ENCODE results near the gene ATAD1. TPM values are rescaled to one million over a fixed set of nuclear protein-coding genes. Genes with fewer than 3 reads are reported as not detected.
"Not testable (repeated sequence)": the region's sequence is repeated elsewhere in the genome, so short reads cannot be mapped to it uniquely, and the experiment has no call there.

Gene ATAD1, protein sequence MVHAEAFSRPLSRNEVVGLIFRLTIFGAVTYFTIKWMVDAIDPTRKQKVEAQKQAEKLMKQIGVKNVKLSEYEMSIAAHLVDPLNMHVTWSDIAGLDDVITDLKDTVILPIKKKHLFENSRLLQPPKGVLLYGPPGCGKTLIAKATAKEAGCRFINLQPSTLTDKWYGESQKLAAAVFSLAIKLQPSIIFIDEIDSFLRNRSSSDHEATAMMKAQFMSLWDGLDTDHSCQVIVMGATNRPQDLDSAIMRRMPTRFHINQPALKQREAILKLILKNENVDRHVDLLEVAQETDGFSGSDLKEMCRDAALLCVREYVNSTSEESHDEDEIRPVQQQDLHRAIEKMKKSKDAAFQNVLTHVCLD
- 10 to 100 TPM; 10.5 to 17.2 (median 11.1) TPM for polyA plus RNA-seq

DNA sequence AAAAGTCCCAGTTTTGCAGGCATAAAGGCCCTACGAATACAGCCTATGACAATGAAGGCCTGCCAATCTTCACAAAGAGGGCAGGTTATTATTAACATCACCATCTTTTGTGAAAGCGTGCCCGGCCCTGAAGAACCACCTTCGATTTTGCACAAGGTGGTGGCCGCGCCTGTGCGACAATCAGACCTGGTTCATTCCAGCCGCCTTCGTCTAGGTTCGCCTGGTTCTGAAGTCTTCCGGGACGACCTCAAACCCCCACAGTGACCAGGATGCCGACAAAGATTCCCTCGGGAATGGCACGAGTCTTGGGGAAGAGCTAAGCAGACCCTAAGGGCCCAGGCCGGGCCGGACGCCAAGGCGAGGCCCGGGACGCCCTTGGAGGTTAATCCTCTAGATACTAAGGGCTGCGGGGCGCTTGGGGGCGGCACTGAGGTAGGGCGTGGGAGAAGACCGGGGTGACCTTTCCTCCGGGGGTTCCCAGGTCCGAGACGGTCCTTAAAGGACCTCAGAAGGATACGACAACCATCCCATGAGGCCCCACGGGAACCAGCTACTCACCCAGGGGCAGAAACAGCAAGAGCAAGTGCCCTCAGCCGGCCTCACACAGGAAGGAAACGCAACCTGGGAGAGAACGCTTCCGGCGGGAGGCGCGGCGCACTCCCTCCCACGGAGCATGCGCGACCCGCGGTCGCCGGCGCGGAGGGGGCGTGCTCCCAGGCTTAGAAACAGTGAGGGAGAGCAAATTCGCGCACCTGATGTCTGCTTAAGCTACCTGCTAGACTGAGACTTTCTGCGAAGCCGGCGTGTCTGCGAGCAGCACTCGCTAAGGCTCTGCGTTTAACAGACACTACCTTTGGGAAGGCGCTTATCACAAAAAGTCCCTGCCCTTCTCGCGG lies at the start of gene ATAD1:
ATAD1 (minus strand) TSS at position 618 of the 896 bp plus-strand sequence. CDS start 3,627 bp downstream, outside the sequence.
- WGBS, 3 donors, result 0% methylated on average over 60 of the region's 60 CpGs

DNA sequence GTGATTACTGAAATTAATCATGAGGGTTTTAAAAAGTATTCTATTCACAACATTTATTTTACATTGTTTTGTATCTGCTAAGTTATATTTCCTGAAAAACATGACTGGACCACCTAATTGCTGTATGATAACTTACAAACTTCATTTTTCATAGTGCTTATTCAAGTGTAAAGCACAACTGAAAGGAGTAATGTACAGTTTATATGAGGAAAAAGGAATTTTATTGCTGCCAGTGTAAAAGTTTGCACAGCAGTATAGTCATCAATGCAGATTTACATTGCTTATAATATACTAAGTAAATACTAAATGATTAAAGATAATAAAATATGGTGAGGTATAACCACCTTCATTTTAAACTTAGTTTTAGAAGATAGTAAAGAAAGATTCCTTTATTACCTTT lies 49.4 kb upstream of the ATAD1 start:
- H3K27ac ChIP-seq (ENCODE audit: low read depth, low read length), result no peak overlapping the region

More for the DNA sequence above, at the start of gene ATAD1:
- H3K27ac ChIP-seq (ENCODE audit: low read depth, low read length), result no peak within 1 kb of the TSS

DNA sequence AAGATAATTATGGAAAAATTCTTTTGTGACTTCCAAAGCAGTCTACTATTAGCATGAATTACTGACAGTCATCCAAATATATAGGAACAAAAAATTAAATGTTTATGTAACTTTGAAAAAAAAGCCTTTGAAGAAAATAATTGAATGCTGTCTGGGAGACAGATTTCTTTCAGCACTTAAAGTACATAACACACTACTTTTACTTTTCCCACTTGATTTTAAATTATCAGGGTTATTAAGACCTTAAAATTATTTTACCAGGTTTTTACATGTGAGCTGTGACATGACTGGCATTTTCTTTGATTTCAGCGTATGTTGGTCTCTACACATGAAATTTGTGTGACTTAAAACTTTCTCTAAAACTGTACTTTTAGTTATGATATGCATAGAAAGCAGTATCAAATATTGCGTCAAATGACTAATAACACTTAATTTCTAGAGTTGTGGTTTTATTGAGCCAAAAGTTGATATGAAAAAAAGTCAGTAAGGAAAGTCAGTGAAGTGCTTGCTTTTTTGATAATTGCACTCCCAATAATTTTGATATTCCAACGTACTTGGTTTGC lies 48.5 kb upstream of the ATAD1 start:
- WGBS, 3 donors, result 1 to 4% (median 3%) methylated on average over 3 of the region's 3 CpGs
- no peak overlapping the region for H3K27ac ChIP-seq (ENCODE audit: low read depth, low read length)

DNA sequence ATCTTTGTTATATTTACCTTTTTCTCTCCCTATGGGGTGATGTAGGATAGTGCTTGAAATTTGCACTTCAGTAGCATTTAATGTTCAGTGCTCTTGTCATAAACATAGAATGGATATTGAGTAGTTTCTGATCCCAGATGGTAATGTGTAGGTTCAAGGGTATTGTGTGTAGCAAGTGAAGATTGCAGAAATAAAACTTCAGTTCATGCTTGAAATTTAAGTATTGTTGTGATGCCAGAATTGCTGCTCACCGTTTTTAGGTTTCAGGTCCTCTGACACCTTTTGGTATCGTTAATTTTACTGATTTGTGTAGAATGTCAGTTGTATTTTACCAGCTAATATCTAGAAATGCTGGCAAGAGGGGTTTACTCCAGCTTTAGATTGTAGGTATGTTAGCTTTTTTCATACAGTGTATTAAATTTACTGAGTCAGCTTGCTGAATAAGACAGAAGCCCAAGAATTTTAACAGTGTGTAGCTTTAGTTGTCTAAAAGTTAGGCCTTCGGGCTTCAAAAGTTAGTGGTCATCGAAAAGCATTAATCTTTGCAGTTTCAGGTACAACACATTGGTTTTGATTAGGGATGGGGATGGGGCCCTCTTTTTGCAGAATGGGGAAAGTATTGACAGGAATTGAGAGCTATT lies 47.3 kb upstream of the ATAD1 start:
- H3K27ac ChIP-seq (ENCODE audit: low read depth, low read length), result no peak overlapping the region
- WGBS, 3 donors, result 0 to 1% (median 0%) methylated on average over 4 of the region's 4 CpGs

DNA sequence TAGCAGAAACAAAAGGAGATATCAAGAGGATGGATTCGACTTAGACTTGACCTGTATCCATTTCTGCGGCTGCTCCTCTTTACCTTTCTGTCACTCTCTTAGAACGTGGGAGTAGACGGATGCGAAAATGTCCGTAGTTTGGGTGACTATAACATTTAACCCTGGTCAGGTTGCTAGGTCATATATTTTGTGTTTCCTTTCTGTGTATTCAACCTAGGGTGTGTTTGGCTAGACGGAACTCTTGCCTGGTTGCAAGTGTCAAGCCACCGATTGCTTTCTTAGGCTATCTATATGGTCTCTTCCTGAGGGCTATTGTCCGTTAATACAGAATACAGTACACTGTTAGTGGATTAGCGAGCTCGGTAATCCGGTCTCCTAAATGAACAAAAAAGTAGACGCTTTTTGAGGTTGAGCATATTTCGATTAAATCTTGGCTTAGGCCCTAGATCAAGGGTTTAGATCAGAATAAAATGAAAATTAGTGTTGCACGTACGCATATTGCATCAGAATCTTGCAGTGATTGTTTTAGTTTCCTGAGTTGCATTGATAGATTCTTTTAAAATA lies 46.6 kb upstream of the ATAD1 start:
- H3K27ac ChIP-seq (ENCODE audit: low read depth, low read length), result no peak overlapping the region

DNA sequence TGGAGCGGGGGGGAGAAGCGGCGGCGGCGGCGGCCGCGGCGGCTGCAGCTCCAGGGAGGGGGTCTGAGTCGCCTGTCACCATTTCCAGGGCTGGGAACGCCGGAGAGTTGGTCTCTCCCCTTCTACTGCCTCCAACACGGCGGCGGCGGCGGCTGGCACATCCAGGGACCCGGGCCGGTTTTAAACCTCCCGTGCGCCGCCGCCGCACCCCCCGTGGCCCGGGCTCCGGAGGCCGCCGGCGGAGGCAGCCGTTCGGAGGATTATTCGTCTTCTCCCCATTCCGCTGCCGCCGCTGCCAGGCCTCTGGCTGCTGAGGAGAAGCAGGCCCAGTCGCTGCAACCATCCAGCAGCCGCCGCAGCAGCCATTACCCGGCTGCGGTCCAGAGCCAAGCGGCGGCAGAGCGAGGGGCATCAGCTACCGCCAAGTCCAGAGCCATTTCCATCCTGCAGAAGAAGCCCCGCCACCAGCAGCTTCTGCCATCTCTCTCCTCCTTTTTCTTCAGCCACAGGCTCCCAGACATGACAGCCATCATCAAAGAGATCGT lies 46.0 kb upstream of the ATAD1 start:
- 0% methylated on average over 13 to 47 of the region's 47 CpGs for WGBS, 3 donors
- H3K27ac ChIP-seq (ENCODE audit: low read depth, low read length), result peak overlapping the region; percentile 96

More for the DNA sequence above, 46.6 kb upstream of the ATAD1 start:
- WGBS, 3 donors, result 0% methylated on average over 16 of the region's 16 CpGs

DNA sequence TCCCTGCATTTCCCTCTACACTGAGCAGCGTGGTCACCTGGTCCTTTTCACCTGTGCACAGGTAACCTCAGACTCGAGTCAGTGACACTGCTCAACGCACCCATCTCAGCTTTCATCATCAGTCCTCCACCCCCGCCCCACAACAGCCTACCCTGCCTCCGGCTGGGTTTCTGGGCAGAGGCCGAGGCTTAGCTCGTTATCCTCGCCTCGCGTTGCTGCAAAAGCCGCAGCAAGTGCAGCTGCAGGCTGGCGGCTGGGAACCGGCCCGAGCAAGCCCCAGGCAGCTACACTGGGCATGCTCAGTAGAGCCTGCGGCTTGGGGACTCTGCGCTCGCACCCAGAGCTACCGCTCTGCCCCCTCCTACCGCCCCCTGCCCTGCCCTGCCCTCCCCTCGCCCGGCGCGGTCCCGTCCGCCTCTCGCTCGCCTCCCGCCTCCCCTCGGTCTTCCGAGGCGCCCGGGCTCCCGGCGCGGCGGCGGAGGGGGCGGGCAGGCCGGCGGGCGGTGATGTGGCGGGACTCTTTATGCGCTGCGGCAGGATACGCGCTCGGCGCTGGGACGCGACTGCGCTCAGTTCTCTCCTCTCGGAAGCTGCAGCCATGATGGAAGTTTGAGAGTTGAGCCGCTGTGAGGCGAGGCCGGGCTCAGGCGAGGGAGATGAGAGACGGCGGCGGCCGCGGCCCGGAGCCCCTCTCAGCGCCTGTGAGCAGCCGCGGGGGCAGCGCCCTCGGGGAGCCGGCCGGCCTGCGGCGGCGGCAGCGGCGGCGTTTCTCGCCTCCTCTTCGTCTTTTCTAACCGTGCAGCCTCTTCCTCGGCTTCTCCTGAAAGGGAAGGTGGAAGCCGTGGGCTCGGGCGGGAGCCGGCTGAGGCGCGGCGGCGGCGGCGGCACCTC lies 45.3 kb upstream of the ATAD1 start, which contains the start of the genes KLLN and PTEN:
KLLN (minus strand) TSS at position 481 of the 891 bp plus-strand sequence. CDS start 1,046 bp downstream, outside the sequence.
PTEN (plus strand) TSS at position 573 of the 891 bp plus-strand sequence. CDS start 845 bp downstream, outside the sequence.
- 0 to 1% (median 1%) methylated on average over 65 to 89 of the region's 89 CpGs for WGBS, 3 donors
- peak within 1 kb of the TSS; percentile 96 for H3K27ac ChIP-seq (ENCODE audit: low read depth, low read length)

DNA sequence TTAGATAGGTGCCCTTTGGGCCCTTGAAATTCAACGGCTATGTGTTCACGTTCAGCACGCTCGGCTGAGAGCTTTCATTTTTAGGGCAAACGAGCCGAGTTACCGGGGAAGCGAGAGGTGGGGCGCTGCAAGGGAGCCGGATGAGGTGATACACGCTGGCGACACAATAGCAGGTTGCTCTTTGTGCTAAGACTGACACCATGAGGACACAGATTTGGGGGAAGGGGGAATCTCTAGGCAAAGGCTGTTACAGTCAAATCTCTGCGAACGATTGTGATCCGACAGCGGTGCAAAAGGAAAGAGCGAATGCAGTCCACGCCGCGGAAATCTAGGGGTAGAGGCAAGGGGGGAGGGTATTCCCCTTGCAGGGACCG lies 44.6 kb upstream of the ATAD1 start:
- WGBS, 3 donors, result 0 to 1% (median 1%) methylated on average over 21 of the region's 21 CpGs
- peak overlapping the region; percentile 29 for H3K27ac ChIP-seq (ENCODE audit: low read depth, low read length)

DNA sequence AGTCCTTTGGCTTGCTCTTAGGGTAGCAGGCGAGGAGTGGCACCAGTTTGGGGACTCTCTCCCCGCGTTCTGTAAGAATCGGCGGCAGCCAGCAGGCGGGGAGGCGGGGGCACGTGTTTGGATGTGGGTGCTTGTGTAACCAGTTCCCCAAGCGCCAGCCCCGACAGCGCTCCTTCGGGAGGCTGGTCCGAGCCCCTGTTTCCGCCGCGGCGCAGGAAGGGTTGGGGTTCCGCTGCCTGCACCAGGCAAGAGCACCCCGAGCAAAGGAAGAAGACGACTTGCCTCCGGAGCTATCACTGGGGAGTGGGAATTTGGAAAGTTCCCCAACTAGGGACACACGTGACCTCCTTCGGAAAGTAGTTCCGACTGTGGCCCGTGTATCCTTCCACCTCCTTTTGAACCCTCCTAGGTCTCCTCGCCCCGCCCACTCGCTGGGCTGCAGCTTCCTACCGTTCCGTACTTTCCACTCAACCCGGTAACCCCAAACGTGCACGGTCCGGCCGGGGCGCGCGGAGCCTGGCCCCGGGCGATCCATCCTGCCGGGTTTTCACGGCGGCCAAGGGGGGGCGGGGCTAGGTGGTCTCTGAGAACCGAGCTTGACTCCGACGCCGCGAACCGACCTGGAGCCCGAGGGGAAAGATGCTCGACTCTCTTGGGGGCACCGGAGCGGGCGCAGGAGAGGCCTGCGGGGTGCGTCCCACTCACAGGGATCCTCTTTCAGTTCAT lies 44.1 kb upstream of the ATAD1 start:
- H3K27ac ChIP-seq (ENCODE audit: low read depth, low read length), result peak overlapping the region; percentile 29
- 0 to 1% (median 0%) methylated on average over 57 of the region's 57 CpGs for WGBS, 3 donors

DNA sequence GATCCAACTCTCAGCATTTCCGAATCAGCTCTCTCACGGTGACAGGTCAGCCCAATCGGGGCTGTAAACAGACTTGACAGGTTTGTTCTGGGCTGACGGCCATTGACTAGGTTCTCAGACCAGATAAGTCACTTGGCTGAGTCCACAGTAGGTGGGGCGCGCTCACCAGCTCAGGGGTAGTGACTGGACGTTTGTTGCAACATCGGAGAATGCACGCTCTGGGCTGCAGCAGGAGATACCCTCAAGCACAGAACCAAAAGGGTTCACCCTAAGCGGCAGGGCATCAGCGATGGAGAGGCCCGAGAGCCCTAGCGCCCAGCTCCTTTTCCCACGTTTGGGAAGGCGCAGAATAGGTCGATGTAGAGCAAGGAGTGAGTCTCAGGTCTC lies 43.5 kb upstream of the ATAD1 start:
- WGBS, 3 donors, result 2 to 10% (median 4%) methylated on average over 16 of the region's 16 CpGs
- no peak overlapping the region for H3K27ac ChIP-seq (ENCODE audit: low read depth, low read length)

DNA sequence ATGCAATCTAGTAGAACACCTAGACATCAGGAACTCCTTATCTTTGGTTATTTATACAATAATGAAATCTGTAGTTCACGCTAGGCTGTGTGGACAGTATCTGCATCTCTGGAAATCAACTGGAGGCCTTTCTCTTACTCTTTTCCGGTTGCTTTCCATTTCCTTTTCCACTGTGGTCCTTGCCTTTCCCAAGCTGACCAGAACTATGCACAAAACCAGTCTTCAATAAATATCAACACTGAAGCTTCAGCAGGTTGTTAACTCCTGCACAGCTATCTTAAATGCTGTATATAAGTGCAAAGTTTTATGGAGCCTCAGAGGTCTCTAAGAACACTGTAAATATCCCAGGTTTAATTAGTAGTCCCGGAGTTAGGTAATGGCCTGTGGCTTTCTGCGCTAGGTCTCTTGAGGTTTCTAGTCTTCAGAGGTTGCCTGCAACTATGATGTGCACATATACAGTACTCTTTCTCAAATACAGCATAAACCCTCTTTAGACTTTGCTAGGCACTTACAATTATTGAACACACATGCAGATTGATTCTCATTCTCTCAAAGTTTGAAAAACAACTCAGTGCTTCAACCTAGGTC lies 42.9 kb upstream of the ATAD1 start:
- 54 to 56% (median 55%) methylated on average over 4 of the region's 4 CpGs for WGBS, 3 donors
- no peak overlapping the region for H3K27ac ChIP-seq (ENCODE audit: low read depth, low read length)

DNA sequence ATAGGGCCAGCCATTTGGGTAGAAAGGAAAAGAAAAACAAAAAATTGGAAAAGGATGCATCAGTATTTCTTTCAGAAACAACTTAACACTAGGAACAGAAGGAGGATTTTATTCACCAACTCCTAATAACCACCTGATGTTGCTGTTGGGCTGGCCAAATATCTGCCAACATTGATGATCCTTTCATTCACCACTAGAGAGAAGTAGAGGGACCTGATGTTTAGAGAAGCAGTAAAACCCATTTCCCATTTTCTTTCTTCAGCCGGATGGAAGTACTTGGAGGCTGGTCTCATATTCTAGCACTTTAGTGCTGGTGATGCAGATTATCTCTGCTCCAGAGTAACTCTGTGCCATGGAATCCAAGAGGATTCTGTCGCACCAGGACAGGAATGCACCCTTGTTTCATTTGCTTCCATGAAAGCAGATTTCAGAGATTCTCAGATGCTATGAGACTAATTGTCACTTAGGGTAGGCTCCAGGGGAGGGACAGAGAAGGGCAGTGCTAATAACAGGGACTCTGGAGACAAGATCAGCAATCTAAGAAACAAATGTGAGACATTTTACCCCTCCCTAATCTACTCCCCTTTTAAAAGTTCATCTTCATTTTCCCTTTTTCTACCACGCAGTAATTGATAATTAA lies 42.2 kb upstream of the ATAD1 start:
- H3K27ac ChIP-seq (ENCODE audit: low read depth, low read length), result no peak overlapping the region
- WGBS, 3 donors, result 37 to 52% (median 50%) methylated on average over 3 of the region's 3 CpGs

DNA sequence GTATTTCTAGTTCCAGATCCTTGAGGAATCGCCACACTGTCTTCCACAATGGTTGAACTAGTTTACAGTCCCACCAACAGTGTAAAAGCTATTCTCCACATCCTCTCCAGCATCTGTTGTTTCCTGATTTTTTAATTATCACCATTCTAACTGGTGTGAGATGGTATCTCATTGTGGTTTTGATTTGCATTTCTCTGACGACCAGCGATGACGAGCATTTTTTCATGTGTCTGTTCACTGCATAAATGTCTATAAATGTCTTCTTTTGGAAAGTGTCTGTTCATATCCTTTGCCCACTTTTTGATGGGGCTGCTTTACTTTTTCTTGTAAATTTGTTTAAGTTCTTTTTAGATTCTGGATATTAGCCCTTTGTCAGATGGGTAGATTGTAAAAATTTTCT lies 37.6 kb upstream of the ATAD1 start:
- not testable (repeated sequence) for H3K27ac ChIP-seq (ENCODE audit: low read depth, low read length)
- 75 to 89% (median 83%) methylated on average over 4 of the region's 4 CpGs for WGBS, 3 donors

DNA sequence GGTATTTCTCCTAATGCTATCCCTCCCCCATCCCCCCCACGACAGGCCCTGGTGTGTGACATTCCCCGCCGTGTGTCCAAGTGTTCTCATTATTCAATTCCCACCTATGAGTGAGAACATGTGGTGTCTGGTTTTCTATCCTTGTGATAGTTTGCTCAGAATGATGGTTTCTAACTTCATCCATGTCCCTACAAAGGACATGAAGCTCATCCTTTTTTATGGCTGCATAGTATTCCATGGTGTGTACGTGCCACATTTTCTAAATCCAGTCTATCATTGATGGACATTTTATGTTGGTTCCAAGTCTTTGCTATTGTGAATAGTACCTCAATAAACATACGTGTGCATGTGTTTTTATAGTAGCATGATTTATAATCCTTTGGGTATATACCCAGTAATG lies 37.2 kb upstream of the ATAD1 start:
- 88 to 95% (median 91%) methylated on average over 5 of the region's 5 CpGs for WGBS, 3 donors
- H3K27ac ChIP-seq (ENCODE audit: low read depth, low read length), result not testable (repeated sequence)

DNA sequence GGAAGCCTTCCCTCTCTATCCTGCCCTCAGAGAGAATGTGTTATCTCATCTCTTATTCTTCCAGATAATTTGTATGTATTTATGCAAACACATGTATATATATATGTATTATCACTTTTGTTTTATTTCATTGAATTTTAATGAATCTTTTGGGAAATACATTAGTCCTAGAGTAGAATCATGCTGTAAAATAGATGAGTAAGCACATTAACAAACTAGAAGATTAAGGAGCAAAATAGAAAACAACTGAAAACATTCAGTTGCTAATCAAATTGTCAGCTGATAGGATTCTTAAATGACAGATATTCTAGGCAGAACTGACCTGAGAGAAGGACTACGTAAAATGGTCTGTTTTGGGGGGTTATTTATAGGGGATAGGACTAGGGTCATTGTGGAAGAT lies 34.1 kb upstream of the ATAD1 start:
- WGBS, 3 donors, result 86 to 94% (median 93%) methylated on average over 1 of the region's 1 CpG
- no peak overlapping the region for H3K27ac ChIP-seq (ENCODE audit: low read depth, low read length)

DNA sequence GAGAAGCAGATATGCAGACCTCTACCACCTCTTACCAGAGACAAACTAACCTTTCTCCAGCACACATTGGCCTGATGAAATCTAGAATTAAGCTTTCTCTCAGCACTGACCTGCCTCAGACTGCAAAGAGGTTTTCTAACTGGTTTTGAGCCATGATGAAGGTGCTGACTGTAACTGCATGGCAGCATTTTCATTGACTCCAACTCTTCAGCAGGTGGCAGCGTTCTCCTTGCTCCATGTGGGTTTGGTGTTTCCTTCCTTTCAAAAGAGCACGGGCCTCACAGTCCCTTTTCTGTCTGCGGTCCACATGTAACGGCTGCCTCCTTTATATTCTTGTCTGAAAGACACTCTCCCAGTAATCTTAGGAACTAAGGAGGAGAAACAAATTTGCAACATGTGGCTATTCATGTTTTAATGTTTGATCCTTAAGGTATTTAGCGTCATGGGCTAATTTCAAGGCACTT lies 32.7 kb upstream of the ATAD1 start:
- 17 to 21% (median 18%) methylated on average over 5 of the region's 5 CpGs for WGBS, 3 donors
- H3K27ac ChIP-seq (ENCODE audit: low read depth, low read length), result no peak overlapping the region
